IMR-90 (cell line): ENCODE results near the gene TICAM2. TPM values are rescaled to one million over a fixed set of nuclear protein-coding genes. Genes with fewer than 3 reads are reported as not detected.

Experiments used
- ATAC-seq: fragments of 200-7000 bp; cut with Tn5 transposase; 2 replicates; pipeline ENCODE4 v1.9.1; 2020; ENCODE audit warnings: low read depth, mild to moderate bottlenecking, moderate library complexity
- BruUV-seq: library from RNA; stranded (reverse); fragments of 400-500 nt; replicated peaks from 2 replicates; lab custom pipeline; 2021; lab: Mats Ljungman, UMichigan
- CTCF ChIA-PET: fragments of 300-600 bp; formaldehyde crosslinking; extraction: SDS; loops from one replicate; lab custom pipeline; 2021; ENCODE audit warnings: antibody characterized with exemption; lab: Yijun Ruan, JAX
- POLR2A ChIA-PET: fragments of 300-600 bp; sonication (Branson Sonifier 250); formaldehyde crosslinking; loops from one replicate; lab custom pipeline; 2022; ENCODE audit warnings: antibody characterized with exemption; ENCODE audit not compliant: unreplicated experiment; lab: Charles Lee
- DNase-seq: peaks from one replicate; pipeline ENCODE4 v3.0.0; 2013
- H2AFZ ChIP-seq: replicated peaks from 2 replicates; pipeline ENCODE3; 2013; ENCODE audit warnings: low read length, mild to moderate bottlenecking; ENCODE audit not compliant: poor library complexity
- H2AK5ac ChIP-seq: 2 replicates; pipeline ENCODE4 v1.6.1; 2013; ENCODE audit warnings: low read depth, low read length, inconsistent platforms
- H2AK9ac ChIP-seq: replicated peaks from 2 replicates; pipeline ENCODE3; 2013; ENCODE audit warnings: mild to moderate bottlenecking, low read depth, low read length, moderate library complexity; ENCODE audit not compliant: poor library complexity
- H2BK120ac ChIP-seq: 2 replicates; pipeline ENCODE4 v1.6.1; 2013; ENCODE audit warnings: low read depth, low read length, inconsistent platforms
- H2BK15ac ChIP-seq: 3 replicates; pipeline ENCODE4 v1.6.1; 2013; ENCODE audit warnings: low read depth, low read length, inconsistent platforms
- H2BK20ac ChIP-seq: 2 replicates; pipeline ENCODE4 v1.6.1; 2013; ENCODE audit warnings: low read depth, mild to moderate bottlenecking, inconsistent platforms, low read length, moderate library complexity
- H2BK5ac ChIP-seq: 2 replicates; pipeline ENCODE4 v1.6.1; 2013; ENCODE audit warnings: mild to moderate bottlenecking, low read depth, low read length, inconsistent platforms; ENCODE audit not compliant: poor library complexity, severe bottlenecking
- H3K14ac ChIP-seq: replicated peaks from 2 replicates; pipeline ENCODE4 v1.6.1; 2013; ENCODE audit warnings: low read depth, low read length, inconsistent platforms
- H3K18ac ChIP-seq: 2 replicates; pipeline ENCODE4 v1.6.1; 2013; ENCODE audit warnings: low read depth, low read length, control low read depth
- H3K23ac ChIP-seq: 2 replicates; pipeline ENCODE4 v1.6.1; 2013; ENCODE audit warnings: low read depth, low read length, inconsistent platforms
- H3K27ac ChIP-seq: 2 replicates; pipeline ENCODE4 v1.5.1; 2013; ENCODE audit warnings: mild to moderate bottlenecking, control low read depth, low read length; ENCODE audit not compliant: insufficient read depth
- H3K27me3 ChIP-seq: 2 replicates; pipeline ENCODE4 v1.6.1; 2013; ENCODE audit warnings: low read length; ENCODE audit not compliant: control insufficient read depth, insufficient read depth
- H3K36me3 ChIP-seq: 2 replicates; pipeline ENCODE4 v1.6.1; 2013; ENCODE audit warnings: low read length, mixed read lengths; ENCODE audit not compliant: control insufficient read depth, insufficient read depth
- H3K4ac ChIP-seq: 2 replicates; pipeline ENCODE4 v1.6.1; 2013; ENCODE audit warnings: low read depth, low read length, inconsistent platforms
- H3K4me1 ChIP-seq: 2 replicates; pipeline ENCODE4 v1.6.1; 2013; ENCODE audit warnings: low read length, mixed read lengths; ENCODE audit not compliant: control insufficient read depth, insufficient read depth
- H3K4me2 ChIP-seq: 2 replicates; pipeline ENCODE4 v1.6.1; 2013; ENCODE audit warnings: low read depth, mild to moderate bottlenecking, control low read depth, low read length, moderate library complexity
- H3K4me3 ChIP-seq: 2 replicates; pipeline ENCODE4 v1.5.1; 2013; ENCODE audit warnings: low read depth, mild to moderate bottlenecking, control low read depth, low read length, moderate library complexity; ENCODE audit not compliant: insufficient read depth
- H3K56ac ChIP-seq: 2 replicates; pipeline ENCODE4 v1.6.1; 2013; ENCODE audit warnings: low read length, inconsistent platforms; ENCODE audit not compliant: insufficient read depth; ENCODE audit errors: extremely low read depth
- H3K79me1 ChIP-seq, 2 experiments: 2 replicates each; pipeline ENCODE4 v1.6.1; 2013; ENCODE audit warnings: low read length in 2 of 2, inconsistent platforms in 1 of 2, low read depth in 1 of 2
- H3K9ac ChIP-seq: 2 replicates; pipeline ENCODE4 v1.6.1; 2013; ENCODE audit warnings: low read depth, low read length, control low read depth
- H3K9me1 ChIP-seq: 2 replicates; pipeline ENCODE4 v1.6.1; 2013; ENCODE audit warnings: low read length, inconsistent platforms; ENCODE audit not compliant: insufficient read depth
- H3K9me3 ChIP-seq: 2 replicates; pipeline ENCODE4 v1.6.1; 2013; ENCODE audit warnings: low read length; ENCODE audit not compliant: control insufficient read depth, insufficient read depth
- H4K20me1 ChIP-seq: 2 replicates; pipeline ENCODE4 v1.6.1; 2013; ENCODE audit warnings: low read length, inconsistent platforms; ENCODE audit not compliant: insufficient read depth
- H4K5ac ChIP-seq: 2 replicates; pipeline ENCODE4 v1.6.1; 2013; ENCODE audit warnings: mild to moderate bottlenecking, low read depth, low read length, control low read depth
- H4K8ac ChIP-seq, 2 experiments: 2 replicates each; pipeline ENCODE4 v1.6.1; 2013; ENCODE audit warnings: low read depth in 2 of 2, low read length in 2 of 2, control low read depth in 1 of 2, inconsistent platforms in 1 of 2
- H4K91ac ChIP-seq: 2 replicates; pipeline ENCODE4 v1.6.1; 2013; ENCODE audit warnings: low read depth, low read length, inconsistent platforms; ENCODE audit not compliant: insufficient read depth
- BHLHE40 ChIP-seq: fragments of 150-350 bp; IDR thresholded peaks from 2 replicates; pipeline ENCODE4 v1.6.1; 2016; ENCODE audit warnings: mild to moderate bottlenecking, low read depth, low read length
- CHD1 ChIP-seq: IDR thresholded peaks from 2 replicates; pipeline ENCODE4 v1.6.1; 2012; ENCODE audit warnings: low read depth, low read length, improper control_type of control experiment
- FOS ChIP-seq: fragments of 150-350 bp; IDR thresholded peaks from 2 replicates; pipeline ENCODE4 v1.6.1; 2016; ENCODE audit warnings: low read depth, low read length
- MAZ ChIP-seq: IDR thresholded peaks from 2 replicates; pipeline ENCODE4 v1.6.1; 2012; ENCODE audit warnings: low read depth, mild to moderate bottlenecking, low read length, improper control_type of control experiment, moderate library complexity, borderline replicate concordance
- MXI1 ChIP-seq: IDR thresholded peaks from 2 replicates; pipeline ENCODE4 v1.6.1; 2012; ENCODE audit warnings: low read depth, mild to moderate bottlenecking, low read length, moderate library complexity, borderline replicate concordance
- NFE2L2 ChIP-seq: fragments of 150-350 bp; IDR thresholded peaks from 2 replicates; pipeline ENCODE4 v1.6.1; 2016; ENCODE audit warnings: low read depth, mild to moderate bottlenecking, low read length
- POLR2A ChIP-seq: IDR thresholded peaks from 2 replicates; pipeline ENCODE4 v1.6.1; 2012; ENCODE audit warnings: mild to moderate bottlenecking, low read depth, low read length
- USF2 ChIP-seq: fragments of 150-350 bp; IDR thresholded peaks from 2 replicates; pipeline ENCODE4 v1.6.1; 2017; ENCODE audit warnings: mild to moderate bottlenecking, antibody characterized with exemption, low read length, low read depth
- WGBS, 2 experiments: methylation state at CpG; one replicate each; pipeline versions ENCODE4 v1.1.5 to v1.1.7; 2013; ENCODE audit warnings: missing lambda C conversion rate in 2 of 2; ENCODE audit not compliant: insufficient read length in 1 of 2; ENCODE audit errors: extremely low coverage in 2 of 2; 5-methylcytosine and 5-hydroxymethylcytosine counted together
- dilution Hi-C: fragments of 300-500 bp; cut with HindIII; formaldehyde crosslinking; loops from one replicate; pipeline ENCODE4 v1.14.3; 2018; ENCODE audit warnings: low sequenced_read_pairs; ENCODE audit not compliant: unreplicated experiment
- in situ Hi-C: fragments of 300-500 bp; cut with MboI; formaldehyde crosslinking; loops from 3 replicates; pipeline ENCODE4 v1.14.3; 2019; ENCODE audit warnings: low sequenced_read_pairs, inconsistent platforms, mixed read lengths
- intact Hi-C: fragments of 100-400 bp; cut with micrococcal nuclease; formaldehyde crosslinking; loops from 2 replicates; pipeline ENCODE4 v1.10.0; 2022
- polyA plus RNA-seq, 3 experiments: library from polyadenylated mRNA; depleted of rRNA; stranded (reverse); fragments of >200 nt; gene quantifications; 2 replicates each; pipeline ENCODE4 v1.2.3, GENCODE V29; 2012; ENCODE audit warnings: low replicate concordance in 1 of 3
- total RNA-seq: library from RNA; depleted of rRNA; stranded (reverse); fragments of >200 nt; gene quantifications from 2 replicates; pipeline ENCODE4 v1.2.3, GENCODE V29; 2012

The TICAM2 gene
- total and polyA plus RNA-seq, 2 of the 4 experiments (the other 2 are of a cell fraction): 2.9 to 4.3 TPM

- peak within 1 kb of the TSS; percentile 84 for H3K4me3 ChIP-seq
- peak within 1 kb of the TSS; percentile 86 to 94 for H4K8ac ChIP-seq
- H3K27me3 ChIP-seq: no peaks in the 10 kb centered on the region
- TF ChIP-seq POLR2A (peak; percentile 88), FOS (no peak), NFE2L2 (no peak), CHD1 (0 out of 2 replicates have a peak, but pooled peaks have one; percentile 41), BHLHE40 (peak; percentile 85), MAZ (peak; percentile 64; the same call in 1 of the 2 replicates), USF2 (peak; percentile 68), MXI1 (peak; percentile 51; the same call in 1 of the 2 replicates)
- H2AFZ ChIP-seq: peak within 1 kb of the TSS; percentile 96
- H3K36me3 ChIP-seq: peaks cover 1% of the 10 kb centered on the region; the same call in 1 of the 2 replicates
- peaks cover 6% of the 10 kb centered on the region for H3K9me1 ChIP-seq
- peak within 1 kb of the TSS; percentile 53 for H3K18ac ChIP-seq
- H4K91ac ChIP-seq: peak within 1 kb of the TSS; percentile 82
- intact Hi-C loops: no loop called here
- TSS peak; percentile 82 for BruUV-seq
- H3K4me2 ChIP-seq: peak within 1 kb of the TSS; percentile 99
- ATAC-seq (peak; percentile 97), DNase-seq (peak; percentile 97)
- peaks cover 5% of the 10 kb centered on the region for H3K4me1 ChIP-seq
- peak within 1 kb of the TSS; percentile 92 for H3K4ac ChIP-seq
- peak within 1 kb of the TSS; percentile 80 for H2BK5ac ChIP-seq
- 0% methylated on average over 31 of the region's 77 CpGs; no CpG with 5 or more reads in 1 of the 2 experiments for WGBS, 2 experiments
- H4K5ac ChIP-seq: peak within 1 kb of the TSS; percentile 74
- H3K9me3 ChIP-seq: no peaks in the 10 kb centered on the region
- peak within 1 kb of the TSS; percentile 92 for H3K23ac ChIP-seq
- no peak within 1 kb of the TSS for H2BK15ac ChIP-seq
- peak within 1 kb of the TSS; percentile 95 for H3K9ac ChIP-seq
- peak within 1 kb of the TSS; percentile 92 for H2AK9ac ChIP-seq
- H3K79me1 ChIP-seq: peaks cover 0 to 36% of the 10 kb centered on the region in 2 experiments; a peak in 3 of 4 replicates
- H2BK120ac ChIP-seq: peak within 1 kb of the TSS; percentile 46
- in situ Hi-C loops: loop anchor here (5.0 kb wide), 1 partner anchor 211 kb away; no protein-coding TSS in a partner anchor
- H2AK5ac ChIP-seq: peak within 1 kb of the TSS; percentile 36; the same call in 1 of the 2 replicates
- ChIA-PET CTCF (interaction anchor here (1.5 to 1.7 kb wide), 2 partner anchors 9 kb away, joined by 4 to 7 read pairs; no protein-coding TSS in a partner anchor), POLR2A (interaction anchor here (1.2 kb wide), 1 partner anchor 216 kb away, joined by 4 read pairs; the partner anchor contains the start of genes AP3S1 and ATG12)
- peak within 1 kb of the TSS; percentile 84 for H3K56ac ChIP-seq
- dilution Hi-C loops: no loop called here
- H2BK20ac ChIP-seq: no peak within 1 kb of the TSS
- H3K27ac ChIP-seq: peak within 1 kb of the TSS; percentile 93
- peak within 1 kb of the TSS; percentile 90 for H3K14ac ChIP-seq
- H4K20me1 ChIP-seq: peaks cover 35% of the 10 kb centered on the region
These were observed 23.5 kb upstream of the TICAM2 start, which contains the start of gene TMED7 for GRCh38 chr5:115625579-115626444. Gene TMED7 (minus strand): TSS chr5:115626036. CDS start chr5:115625792, 244 bp downstream.
